Ishikawa (cell line): Measurements from ENCODE around the gene ERN1.

Experiments used
- CEBPB ChIP-seq: IDR thresholded peaks from 2 replicates; pipeline ENCODE4 v1.6.1; 2012
- CREB1 ChIP-seq: IDR thresholded peaks from 2 replicates; pipeline ENCODE4 v1.6.1; 2012; ENCODE audit warnings: low read depth
- EGR1 ChIP-seq: IDR thresholded peaks from 2 replicates; pipeline ENCODE4 v1.6.1; 2012
- EP300 ChIP-seq: IDR thresholded peaks from 2 replicates; pipeline ENCODE4 v1.6.1; 2012; ENCODE audit warnings: borderline replicate concordance
- FOXM1 ChIP-seq: IDR thresholded peaks from 2 replicates; pipeline ENCODE4 v1.6.1; 2012; ENCODE audit warnings: low read depth, borderline replicate concordance
- MAX ChIP-seq: IDR thresholded peaks from 2 replicates; pipeline ENCODE4 v1.6.1; 2012
- NFIC ChIP-seq: IDR thresholded peaks from 2 replicates; pipeline ENCODE4 v1.6.1; 2012
- RAD21 ChIP-seq: IDR thresholded peaks from 2 replicates; pipeline ENCODE4 v1.6.1; 2012; ENCODE audit warnings: low read depth
- REST ChIP-seq: IDR thresholded peaks from 2 replicates; pipeline ENCODE4 v1.6.1; 2012; ENCODE audit warnings: low read depth, mild to moderate bottlenecking
- TAF1 ChIP-seq: IDR thresholded peaks from 2 replicates; pipeline ENCODE4 v1.6.1; 2012; ENCODE audit warnings: low read depth, mild to moderate bottlenecking
- TCF12 ChIP-seq: IDR thresholded peaks from 2 replicates; pipeline ENCODE4 v1.6.1; 2012; ENCODE audit warnings: low read depth
- TEAD4 ChIP-seq: IDR thresholded peaks from 2 replicates; pipeline ENCODE4 v1.6.1; 2012
- YY1 ChIP-seq: IDR thresholded peaks from 2 replicates; pipeline ENCODE4 v1.6.1; 2012; ENCODE audit warnings: low read depth

- TF ChIP-seq EP300, result no peak
- no peak for TF ChIP-seq YY1
- TF ChIP-seq NFIC, result no peak
- TF ChIP-seq CREB1, result no peak
- TF ChIP-seq MAX, result no peak
- no peak for TF ChIP-seq TAF1
- TF ChIP-seq REST, result no peak
- TF ChIP-seq CEBPB, result no peak
- TF ChIP-seq FOXM1, result no peak
- TF ChIP-seq TCF12, result no peak
- no peak for TF ChIP-seq TEAD4
- no peak for TF ChIP-seq RAD21
- no peak for TF ChIP-seq EGR1
Measured at GRCh38 chr17:64070213-64070612, 59.7 kb downstream of the ERN1 start.
